SJCRH30 (cell line): Measurements from ENCODE around the gene DIS3L2. TPM values are rescaled to one million over a fixed set of nuclear protein-coding genes. Genes with fewer than 3 reads are reported as not detected.
"Not testable (repeated sequence)": the region's sequence is repeated elsewhere in the genome, so short reads cannot be mapped to it uniquely, and the experiment has no call there.

Experiments
- DNase-seq, 2 experiments: peaks; one replicate each; pipeline ENCODE4 v3.0.0-alpha.2; 2015 to 2020
- H3K27ac ChIP-seq: fragments of 250-450 bp; sonication (Bioruptor Pico); 2 replicates; pipeline ENCODE4 v1.5.1; 2020; ENCODE audit warnings: mild to moderate bottlenecking, moderate library complexity
- H3K27me3 ChIP-seq: fragments of 250-450 bp; sonication (Bioruptor Pico); 2 replicates; pipeline ENCODE4 v1.5.1; 2020; ENCODE audit warnings: mild to moderate bottlenecking, moderate library complexity
- H3K36me3 ChIP-seq: fragments of 250-450 bp; sonication (Bioruptor Pico); 2 replicates; pipeline ENCODE4 v1.5.1; 2020; ENCODE audit warnings: mild to moderate bottlenecking, moderate library complexity
- H3K4me1 ChIP-seq: fragments of 250-450 bp; sonication (Bioruptor Pico); 2 replicates; pipeline ENCODE4 v1.5.1; 2020; ENCODE audit warnings: mild to moderate bottlenecking, moderate library complexity
- H3K4me3 ChIP-seq: fragments of 250-450 bp; sonication (Bioruptor Pico); 2 replicates; pipeline ENCODE4 v1.5.1; 2020; ENCODE audit warnings: mild to moderate bottlenecking, moderate library complexity
- H3K9me3 ChIP-seq: fragments of 250-450 bp; sonication (Bioruptor Pico); replicated peaks from 2 replicates; pipeline ENCODE4 v1.5.1; 2020; ENCODE audit warnings: mild to moderate bottlenecking, moderate library complexity
- total RNA-seq: library from RNA; depleted of rRNA; stranded (reverse); fragments of >200 nt; shearing (Covaris generic); gene quantifications from 2 replicates; pipeline ENCODE4 v1.2.3, GENCODE V29; 2014

The DIS3L2 gene
- total RNA-seq, 1 experiment from 2014 or later, result 33.2 TPM

- DNase-seq, result peak; percentile 29 to 35
- Histone ChIP-seq H3K9me3 (no peaks in the 10 kb centered on the region), H3K27me3 (no peaks in the 10 kb centered on the region), H3K27ac (no peak overlapping the region), H3K4me1 (no peaks in the 10 kb centered on the region), H3K36me3 (no peaks in the 10 kb centered on the region), H3K4me3 (no peak overlapping the region)
These were observed 406.2 kb downstream of the DIS3L2 start for GRCh38 chr2:232367591-232368233.

GRCh38 chr2:232368311-232368731 is 406.8 kb downstream of the DIS3L2 start:
- H3K9me3 ChIP-seq, result no peaks in the 10 kb centered on the region
- no peaks in the 10 kb centered on the region for H3K4me1 ChIP-seq
- H3K4me3 ChIP-seq, result no peak overlapping the region
- H3K27ac ChIP-seq, result no peak overlapping the region
- no peaks in the 10 kb centered on the region for H3K27me3 ChIP-seq
- H3K36me3 ChIP-seq, result no peaks in the 10 kb centered on the region
- DNase-seq, result no peak

DNA sequence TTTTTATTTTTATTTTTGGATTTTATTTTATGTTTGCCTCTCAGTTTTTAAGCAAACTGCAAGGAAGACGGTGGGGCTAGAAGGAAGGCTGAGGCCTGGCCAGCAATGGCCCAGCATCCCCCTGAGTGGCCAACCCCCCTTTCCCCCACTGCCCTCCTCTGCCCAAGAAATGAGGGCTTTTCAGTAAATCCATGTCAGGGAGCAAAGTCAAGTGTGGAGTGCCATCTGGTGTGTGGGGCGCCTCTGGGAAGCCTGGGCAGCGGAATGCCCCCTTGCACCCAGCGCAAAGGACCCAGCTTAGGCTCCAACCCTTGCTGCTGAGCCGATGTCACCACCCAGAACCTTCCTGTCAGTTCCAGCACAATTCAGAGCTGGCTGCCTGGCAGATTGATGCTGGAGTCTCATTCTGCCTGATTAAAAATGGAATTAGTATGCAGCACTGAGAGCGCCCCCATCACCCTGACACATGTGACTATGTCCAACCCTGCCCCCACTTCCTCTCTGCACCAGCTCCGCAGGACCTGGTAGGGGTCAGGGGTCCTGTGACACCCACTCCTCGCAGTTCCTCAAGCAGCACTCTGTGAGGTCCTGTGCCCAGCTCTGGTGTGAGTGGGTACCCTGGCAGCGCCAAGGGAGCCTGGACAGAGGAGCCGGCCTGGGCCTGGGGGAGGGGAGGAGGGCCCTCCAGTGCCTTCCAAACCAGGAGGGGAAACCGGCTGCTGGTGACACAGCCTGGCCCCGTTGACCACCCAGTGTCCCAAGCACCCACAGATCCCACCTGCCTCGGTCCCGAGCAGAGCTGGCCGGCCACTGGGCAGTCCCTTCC is 407.8 kb downstream of the DIS3L2 start:
- Histone ChIP-seq H3K9me3 (no peaks in the 10 kb centered on the region), H3K27me3 (peaks cover 7% of the 10 kb centered on the region), H3K4me1 (no peaks in the 10 kb centered on the region), H3K4me3 (no peak overlapping the region), H3K27ac (no peak overlapping the region), H3K36me3 (no peaks in the 10 kb centered on the region)
- no peak for DNase-seq

DNA sequence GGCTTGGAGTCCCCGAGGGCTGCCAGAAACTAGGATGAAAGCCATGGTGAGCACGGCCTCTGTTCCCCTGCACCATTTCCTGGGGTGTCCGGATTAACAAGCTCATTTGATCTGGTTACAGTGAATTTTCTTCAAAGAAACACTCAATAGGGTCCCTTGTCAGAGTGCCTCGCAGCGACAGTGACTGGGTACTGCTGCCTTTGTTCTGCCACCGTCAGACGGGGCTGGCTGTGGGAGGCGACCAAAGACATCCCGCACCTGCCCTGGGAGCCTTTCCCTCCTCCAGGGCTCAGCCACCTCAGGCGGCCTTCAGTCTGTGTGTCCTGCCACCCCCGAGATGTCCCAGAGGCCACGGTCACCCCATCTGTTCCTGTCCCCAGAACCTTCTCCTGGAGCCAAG is 408.5 kb downstream of the DIS3L2 start:
- not testable (repeated sequence) for H3K4me3 ChIP-seq, H3K9me3 ChIP-seq, H3K36me3 ChIP-seq, H3K27me3 ChIP-seq, H3K4me1 ChIP-seq, H3K27ac ChIP-seq, DNase-seq

DNA sequence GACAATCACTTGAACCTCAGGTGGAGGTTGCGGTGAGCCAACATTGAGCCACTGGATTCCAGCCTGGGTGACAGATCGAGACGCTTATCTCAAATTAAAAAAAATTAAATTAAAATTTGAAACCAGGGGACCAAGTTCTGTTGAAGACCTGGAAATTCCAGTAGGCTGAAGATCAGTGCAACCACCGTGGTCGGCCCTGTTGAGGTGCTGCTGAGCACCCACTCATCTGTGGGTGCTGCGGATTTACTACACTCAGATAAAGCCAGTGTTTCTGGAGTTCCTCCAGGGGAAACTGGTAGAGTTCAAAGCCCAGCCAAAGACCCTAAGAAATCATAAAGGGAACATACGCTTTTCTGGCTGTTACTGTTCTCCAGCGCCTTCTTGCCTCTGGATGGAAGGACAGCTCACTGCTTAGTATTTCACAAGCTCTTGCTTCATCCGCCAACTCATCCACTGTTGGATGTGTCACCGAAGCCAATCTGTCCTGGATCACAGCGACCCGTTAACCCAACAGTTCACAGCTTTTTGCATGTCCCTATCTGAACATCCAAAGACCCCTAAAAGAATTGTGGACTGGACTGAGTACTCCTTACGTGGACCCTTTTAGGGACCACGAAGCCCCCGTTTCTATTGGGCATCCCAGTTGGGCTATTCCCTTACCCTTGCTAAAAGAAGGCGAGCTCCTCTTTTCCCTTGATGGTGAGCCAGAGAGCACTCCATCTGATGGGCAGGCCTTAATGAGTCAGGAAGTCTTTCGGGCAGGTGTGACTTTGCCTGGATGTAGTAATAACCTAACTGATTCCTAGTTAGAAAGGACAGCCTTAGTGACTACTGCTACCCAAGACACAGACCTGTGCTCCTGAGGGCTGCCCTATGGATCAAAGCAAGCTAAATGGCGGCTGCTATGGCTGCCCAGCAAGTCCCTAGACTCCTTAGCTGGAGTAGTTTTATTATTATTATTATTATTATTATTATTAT is 411.0 kb downstream of the DIS3L2 start:
- Histone ChIP-seq H3K4me3 (no peak overlapping the region), H3K27ac (no peak overlapping the region), H3K27me3 (peaks cover 7% of the 10 kb centered on the region), H3K4me1 (no peaks in the 10 kb centered on the region), H3K9me3 (no peaks in the 10 kb centered on the region), H3K36me3 (no peaks in the 10 kb centered on the region)
- DNase-seq, result no peak

- Histone ChIP-seq H3K27me3 (peaks cover 7% of the 10 kb centered on the region), H3K27ac (no peak overlapping the region), H3K9me3 (no peaks in the 10 kb centered on the region), H3K4me3 (no peak overlapping the region), H3K36me3 (no peaks in the 10 kb centered on the region), H3K4me1 (no peaks in the 10 kb centered on the region)
- DNase-seq, result no peak
These were observed 412.8 kb downstream of the DIS3L2 start for GRCh38 chr2:232374356-232374755.

- H3K4me1 ChIP-seq, result no peaks in the 10 kb centered on the region
- no peaks in the 10 kb centered on the region for H3K36me3 ChIP-seq
- no peak overlapping the region for H3K27ac ChIP-seq
- peaks cover 7% of the 10 kb centered on the region for H3K27me3 ChIP-seq
- no peak overlapping the region for H3K4me3 ChIP-seq
- no peak for DNase-seq
- no peaks in the 10 kb centered on the region for H3K9me3 ChIP-seq
These were observed 413.7 kb downstream of the DIS3L2 start for GRCh38 chr2:232375164-232375563.

GRCh38 chr2:232376260-232376659 is 414.7 kb downstream of the DIS3L2 start:
- Histone ChIP-seq H3K9me3 (no peaks in the 10 kb centered on the region), H3K27me3 (peaks cover 7% of the 10 kb centered on the region), H3K4me3 (no peak overlapping the region), H3K27ac (no peak overlapping the region), H3K4me1 (no peaks in the 10 kb centered on the region), H3K36me3 (no peaks in the 10 kb centered on the region)
- no peak for DNase-seq

GRCh38 chr2:232376713-232377112 is 415.2 kb downstream of the DIS3L2 start:
- Histone ChIP-seq H3K4me3 (no peak overlapping the region), H3K27me3 (peaks cover 7% of the 10 kb centered on the region), H3K9me3 (no peaks in the 10 kb centered on the region), H3K36me3 (no peaks in the 10 kb centered on the region), H3K27ac (no peak overlapping the region), H3K4me1 (no peaks in the 10 kb centered on the region)
- no peak for DNase-seq

DNA sequence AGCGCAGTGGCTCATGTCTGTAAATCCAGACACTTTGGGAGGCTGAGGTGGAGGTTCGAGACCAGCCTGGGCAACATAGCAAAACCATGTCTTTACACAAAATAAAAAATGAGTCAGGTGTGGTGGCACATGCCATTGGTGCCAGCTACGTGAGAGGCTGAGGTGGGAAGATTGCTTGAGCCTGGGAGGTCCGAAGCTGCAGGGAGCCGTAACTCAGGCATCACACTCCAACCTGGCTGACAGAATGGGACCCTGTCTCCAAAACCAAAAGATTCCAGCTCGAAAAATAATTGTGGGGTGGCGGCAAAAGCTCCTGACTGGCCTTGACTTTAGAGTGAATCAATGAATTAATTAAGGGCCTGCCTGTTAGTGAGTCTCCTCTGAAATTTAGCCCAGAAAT is 415.8 kb downstream of the DIS3L2 start:
- no peak for DNase-seq
- no peak overlapping the region for H3K27ac ChIP-seq
- no peak overlapping the region for H3K4me3 ChIP-seq
- H3K9me3 ChIP-seq, result no peaks in the 10 kb centered on the region
- no peaks in the 10 kb centered on the region for H3K36me3 ChIP-seq
- no peaks in the 10 kb centered on the region for H3K4me1 ChIP-seq
- H3K27me3 ChIP-seq, result peaks cover 7% of the 10 kb centered on the region

DNA sequence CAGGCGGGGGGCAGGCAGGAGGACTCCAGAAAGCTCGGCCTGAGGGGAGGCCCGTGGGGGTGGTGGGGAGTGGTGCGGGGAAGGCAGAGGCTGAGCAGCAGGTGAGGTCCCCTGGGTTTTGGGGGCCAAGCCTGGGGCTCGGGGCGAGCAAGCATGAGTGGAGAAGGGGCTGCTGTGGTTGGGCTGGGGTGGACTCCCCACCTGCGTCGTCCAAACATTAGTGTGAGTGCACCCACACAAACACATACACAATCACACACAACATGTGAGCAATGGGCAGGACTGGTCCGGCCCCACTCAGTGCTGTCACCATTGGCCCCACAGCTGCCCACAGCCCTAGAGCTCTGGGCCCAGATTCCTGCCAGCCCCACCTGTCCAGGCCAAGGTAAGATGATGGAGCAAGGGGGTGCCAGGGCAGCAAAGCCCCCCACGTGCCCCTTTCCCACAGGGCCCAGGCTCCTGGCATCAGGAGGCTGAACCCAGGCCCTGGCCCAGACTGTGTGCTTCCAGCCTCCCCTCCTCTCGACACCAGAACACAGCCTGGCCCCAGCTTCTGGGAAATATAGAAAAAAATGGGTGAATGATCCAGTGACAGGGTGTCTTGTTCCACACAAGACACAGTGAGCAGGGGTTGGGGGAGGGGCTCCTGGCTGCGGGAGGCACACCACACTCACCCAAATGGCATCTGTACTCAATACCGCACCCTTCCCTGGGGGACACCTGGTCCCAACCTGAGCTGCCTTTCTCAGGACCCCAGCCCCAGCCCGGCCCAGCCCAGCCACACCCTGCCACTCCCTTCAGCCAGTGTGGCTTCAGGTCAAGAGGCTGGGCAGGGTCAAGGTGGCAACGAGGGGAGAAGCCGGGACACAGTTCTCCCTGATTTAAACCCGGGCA is 416.6 kb downstream of the DIS3L2 start:
- Histone ChIP-seq H3K4me3 (no peak overlapping the region), H3K36me3 (no peaks in the 10 kb centered on the region), H3K4me1 (no peaks in the 10 kb centered on the region), H3K27me3 (peaks cover 7% of the 10 kb centered on the region), H3K9me3 (no peaks in the 10 kb centered on the region), H3K27ac (no peak overlapping the region)
- no peak for DNase-seq

DNA sequence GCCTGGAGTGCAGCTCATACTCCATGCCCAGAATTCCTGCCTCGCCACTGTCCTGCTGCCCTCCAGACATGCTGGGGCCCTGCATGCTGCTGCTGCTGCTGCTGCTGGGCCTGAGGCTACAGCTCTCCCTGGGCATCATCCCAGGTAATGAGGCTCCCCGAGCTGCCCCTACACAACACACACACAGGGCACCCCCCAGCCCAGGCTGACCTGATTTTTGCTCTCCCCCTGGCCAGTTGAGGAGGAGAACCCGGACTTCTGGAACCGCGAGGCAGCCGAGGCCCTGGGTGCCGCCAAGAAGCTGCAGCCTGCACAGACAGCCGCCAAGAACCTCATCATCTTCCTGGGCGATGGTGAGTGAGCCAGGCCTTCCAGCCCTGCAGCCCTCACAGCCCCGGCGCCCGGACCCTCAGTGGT is 417.2 kb downstream of the DIS3L2 start, which contains the start of gene ALPP:
ALPP (plus strand) TSS at position 17 of the 417 bp plus-strand sequence; CDS start at position 69, 52 bp downstream.
- not testable (repeated sequence) for H3K9me3 ChIP-seq, H3K36me3 ChIP-seq, H3K27me3 ChIP-seq, H3K4me3 ChIP-seq, H3K4me1 ChIP-seq, DNase-seq, H3K27ac ChIP-seq

- not testable (repeated sequence) for H3K9me3 ChIP-seq, H3K4me3 ChIP-seq, H3K36me3 ChIP-seq, DNase-seq, H3K27me3 ChIP-seq, H3K27ac ChIP-seq, H3K4me1 ChIP-seq
These were observed 418.4 kb downstream of the DIS3L2 start for GRCh38 chr2:232379610-232380590.
